ENCODE data around the gene MACROD2. TPM values are rescaled to one million over a fixed set of nuclear protein-coding genes. Genes with fewer than 3 reads are reported as not detected.

The MACROD2 gene
- total and polyA plus RNA-seq, 2 experiments from 2014 or later: 2.8 to 4.3 TPM

DNA sequence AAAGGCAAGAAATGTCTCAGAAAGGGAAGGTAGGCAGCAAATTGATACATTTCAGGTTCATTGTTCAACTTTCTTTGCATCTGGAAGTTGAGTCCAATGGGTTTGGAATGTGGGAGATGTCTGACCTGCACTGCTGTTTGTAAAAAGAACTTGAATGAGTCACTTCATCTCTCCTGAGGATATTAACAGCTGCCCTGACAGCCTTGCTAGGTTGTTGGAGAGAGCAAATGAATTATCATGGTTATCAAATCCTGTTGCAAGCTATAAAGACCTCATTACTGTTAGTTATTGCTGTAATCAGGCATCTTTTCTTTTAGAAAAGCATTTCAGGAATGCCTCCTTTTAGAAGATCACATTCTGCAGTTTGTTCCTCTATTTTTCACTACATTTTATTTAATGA is 365.1 kb downstream of the MACROD2 start (continued):
- TF ChIP-seq, protein P1, sequence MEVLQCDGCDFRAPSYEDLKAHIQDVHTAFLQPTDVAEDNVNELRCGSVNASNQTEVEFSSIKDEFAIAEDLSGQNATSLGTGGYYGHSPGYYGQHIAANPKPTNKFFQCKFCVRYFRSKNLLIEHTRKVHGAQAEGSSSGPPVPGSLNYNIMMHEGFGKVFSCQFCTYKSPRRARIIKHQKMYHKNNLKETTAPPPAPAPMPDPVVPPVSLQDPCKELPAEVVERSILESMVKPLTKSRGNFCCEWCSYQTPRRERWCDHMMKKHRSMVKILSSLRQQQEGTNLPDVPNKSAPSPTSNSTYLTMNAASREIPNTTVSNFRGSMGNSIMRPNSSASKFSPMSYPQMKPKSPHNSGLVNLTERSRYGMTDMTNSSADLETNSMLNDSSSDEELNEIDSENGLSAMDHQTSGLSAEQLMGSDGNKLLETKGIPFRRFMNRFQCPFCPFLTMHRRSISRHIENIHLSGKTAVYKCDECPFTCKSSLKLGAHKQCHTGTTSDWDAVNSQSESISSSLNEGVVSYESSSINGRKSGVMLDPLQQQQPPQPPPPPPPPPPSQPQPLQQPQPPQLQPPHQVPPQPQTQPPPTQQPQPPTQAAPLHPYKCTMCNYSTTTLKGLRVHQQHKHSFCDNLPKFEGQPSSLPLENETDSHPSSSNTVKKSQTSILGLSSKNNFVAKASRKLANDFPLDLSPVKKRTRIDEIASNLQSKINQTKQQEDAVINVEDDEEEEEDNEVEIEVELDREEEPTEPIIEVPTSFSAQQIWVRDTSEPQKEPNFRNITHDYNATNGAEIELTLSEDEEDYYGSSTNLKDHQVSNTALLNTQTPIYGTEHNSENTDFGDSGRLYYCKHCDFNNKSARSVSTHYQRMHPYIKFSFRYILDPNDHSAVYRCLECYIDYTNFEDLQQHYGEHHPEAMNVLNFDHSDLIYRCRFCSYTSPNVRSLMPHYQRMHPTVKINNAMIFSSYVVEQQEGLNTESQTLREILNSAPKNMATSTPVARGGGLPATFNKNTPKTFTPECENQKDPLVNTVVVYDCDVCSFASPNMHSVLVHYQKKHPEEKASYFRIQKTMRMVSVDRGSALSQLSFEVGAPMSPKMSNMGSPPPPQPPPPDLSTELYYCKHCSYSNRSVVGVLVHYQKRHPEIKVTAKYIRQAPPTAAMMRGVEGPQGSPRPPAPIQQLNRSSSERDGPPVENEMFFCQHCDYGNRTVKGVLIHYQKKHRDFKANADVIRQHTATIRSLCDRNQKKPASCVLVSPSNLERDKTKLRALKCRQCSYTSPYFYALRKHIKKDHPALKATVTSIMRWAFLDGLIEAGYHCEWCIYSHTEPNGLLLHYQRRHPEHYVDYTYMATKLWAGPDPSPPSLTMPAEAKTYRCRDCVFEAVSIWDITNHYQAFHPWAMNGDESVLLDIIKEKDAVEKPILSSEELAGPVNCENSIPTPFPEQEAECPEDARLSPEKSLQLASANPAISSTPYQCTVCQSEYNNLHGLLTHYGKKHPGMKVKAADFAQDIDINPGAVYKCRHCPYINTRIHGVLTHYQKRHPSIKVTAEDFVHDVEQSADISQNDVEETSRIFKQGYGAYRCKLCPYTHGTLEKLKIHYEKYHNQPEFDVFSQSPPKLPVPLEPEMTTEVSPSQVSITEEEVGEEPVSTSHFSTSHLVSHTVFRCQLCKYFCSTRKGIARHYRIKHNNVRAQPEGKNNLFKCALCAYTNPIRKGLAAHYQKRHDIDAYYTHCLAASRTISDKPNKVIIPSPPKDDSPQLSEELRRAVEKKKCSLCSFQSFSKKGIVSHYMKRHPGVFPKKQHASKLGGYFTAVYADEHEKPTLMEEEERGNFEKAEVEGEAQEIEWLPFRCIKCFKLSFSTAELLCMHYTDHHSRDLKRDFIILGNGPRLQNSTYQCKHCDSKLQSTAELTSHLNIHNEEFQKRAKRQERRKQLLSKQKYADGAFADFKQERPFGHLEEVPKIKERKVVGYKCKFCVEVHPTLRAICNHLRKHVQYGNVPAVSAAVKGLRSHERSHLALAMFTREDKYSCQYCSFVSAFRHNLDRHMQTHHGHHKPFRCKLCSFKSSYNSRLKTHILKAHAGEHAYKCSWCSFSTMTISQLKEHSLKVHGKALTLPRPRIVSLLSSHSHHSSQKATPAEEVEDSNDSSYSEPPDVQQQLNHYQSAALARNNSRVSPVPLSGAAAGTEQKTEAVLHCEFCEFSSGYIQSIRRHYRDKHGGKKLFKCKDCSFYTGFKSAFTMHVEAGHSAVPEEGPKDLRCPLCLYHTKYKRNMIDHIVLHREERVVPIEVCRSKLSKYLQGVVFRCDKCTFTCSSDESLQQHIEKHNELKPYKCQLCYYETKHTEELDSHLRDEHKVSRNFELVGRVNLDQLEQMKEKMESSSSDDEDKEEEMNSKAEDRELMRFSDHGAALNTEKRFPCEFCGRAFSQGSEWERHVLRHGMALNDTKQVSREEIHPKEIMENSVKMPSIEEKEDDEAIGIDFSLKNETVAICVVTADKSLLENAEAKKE (CRISPR knock-in tag; IDR thresholded peaks at IDR 0.05): no peak
- TF ChIP-seq EZH2phosphoT487 (IDR thresholded peaks at IDR 0.05; ENCODE audit: unreplicated experiment) (no peak), ZNF114 (CRISPR knock-in tag; IDR thresholded peaks at IDR 0.05) (no peak), ZNF331 (CRISPR knock-in tag; IDR thresholded peaks at IDR 0.05; ENCODE audit: low read depth) (no peak), STAT1 (IDR thresholded peaks at IDR 0.05; ENCODE audit: unreplicated experiment) (no peak), EZH2 (IDR thresholded peaks at IDR 0.05; ENCODE audit: low read depth, unreplicated experiment) (no peak), JUNB (IDR thresholded peaks at IDR 0.05; ENCODE audit: unreplicated experiment) (no peak), POLR2AphosphoS5 (IDR thresholded peaks at IDR 0.05; ENCODE audit: low read depth) (no peak)
- TF ChIP-seq, protein P2, sequence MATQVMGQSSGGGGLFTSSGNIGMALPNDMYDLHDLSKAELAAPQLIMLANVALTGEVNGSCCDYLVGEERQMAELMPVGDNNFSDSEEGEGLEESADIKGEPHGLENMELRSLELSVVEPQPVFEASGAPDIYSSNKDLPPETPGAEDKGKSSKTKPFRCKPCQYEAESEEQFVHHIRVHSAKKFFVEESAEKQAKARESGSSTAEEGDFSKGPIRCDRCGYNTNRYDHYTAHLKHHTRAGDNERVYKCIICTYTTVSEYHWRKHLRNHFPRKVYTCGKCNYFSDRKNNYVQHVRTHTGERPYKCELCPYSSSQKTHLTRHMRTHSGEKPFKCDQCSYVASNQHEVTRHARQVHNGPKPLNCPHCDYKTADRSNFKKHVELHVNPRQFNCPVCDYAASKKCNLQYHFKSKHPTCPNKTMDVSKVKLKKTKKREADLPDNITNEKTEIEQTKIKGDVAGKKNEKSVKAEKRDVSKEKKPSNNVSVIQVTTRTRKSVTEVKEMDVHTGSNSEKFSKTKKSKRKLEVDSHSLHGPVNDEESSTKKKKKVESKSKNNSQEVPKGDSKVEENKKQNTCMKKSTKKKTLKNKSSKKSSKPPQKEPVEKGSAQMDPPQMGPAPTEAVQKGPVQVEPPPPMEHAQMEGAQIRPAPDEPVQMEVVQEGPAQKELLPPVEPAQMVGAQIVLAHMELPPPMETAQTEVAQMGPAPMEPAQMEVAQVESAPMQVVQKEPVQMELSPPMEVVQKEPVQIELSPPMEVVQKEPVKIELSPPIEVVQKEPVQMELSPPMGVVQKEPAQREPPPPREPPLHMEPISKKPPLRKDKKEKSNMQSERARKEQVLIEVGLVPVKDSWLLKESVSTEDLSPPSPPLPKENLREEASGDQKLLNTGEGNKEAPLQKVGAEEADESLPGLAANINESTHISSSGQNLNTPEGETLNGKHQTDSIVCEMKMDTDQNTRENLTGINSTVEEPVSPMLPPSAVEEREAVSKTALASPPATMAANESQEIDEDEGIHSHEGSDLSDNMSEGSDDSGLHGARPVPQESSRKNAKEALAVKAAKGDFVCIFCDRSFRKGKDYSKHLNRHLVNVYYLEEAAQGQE (IDR thresholded peaks at IDR 0.05; ENCODE audit: unreplicated experiment): no peak

All from GM23338 (cell line).